ENCODE results near the gene IL13.
A peak's percentile ranks its signal among the peaks of the same experiment; 100 is the strongest.

The IL13 gene

GRCh38 chr5:132669455-132669820 lies 11.5 kb downstream of the IL13 start:
- H3K36me3 ChIP-seq (ENCODE audit: control insufficient read depth, insufficient read depth, low read length) = no peaks in the 10 kb centered on the region
- no peak overlapping the region for H3K4me3 ChIP-seq (replicated peaks; ENCODE audit: low read depth, low read length)
- TF ChIP-seq, protein P1, sequence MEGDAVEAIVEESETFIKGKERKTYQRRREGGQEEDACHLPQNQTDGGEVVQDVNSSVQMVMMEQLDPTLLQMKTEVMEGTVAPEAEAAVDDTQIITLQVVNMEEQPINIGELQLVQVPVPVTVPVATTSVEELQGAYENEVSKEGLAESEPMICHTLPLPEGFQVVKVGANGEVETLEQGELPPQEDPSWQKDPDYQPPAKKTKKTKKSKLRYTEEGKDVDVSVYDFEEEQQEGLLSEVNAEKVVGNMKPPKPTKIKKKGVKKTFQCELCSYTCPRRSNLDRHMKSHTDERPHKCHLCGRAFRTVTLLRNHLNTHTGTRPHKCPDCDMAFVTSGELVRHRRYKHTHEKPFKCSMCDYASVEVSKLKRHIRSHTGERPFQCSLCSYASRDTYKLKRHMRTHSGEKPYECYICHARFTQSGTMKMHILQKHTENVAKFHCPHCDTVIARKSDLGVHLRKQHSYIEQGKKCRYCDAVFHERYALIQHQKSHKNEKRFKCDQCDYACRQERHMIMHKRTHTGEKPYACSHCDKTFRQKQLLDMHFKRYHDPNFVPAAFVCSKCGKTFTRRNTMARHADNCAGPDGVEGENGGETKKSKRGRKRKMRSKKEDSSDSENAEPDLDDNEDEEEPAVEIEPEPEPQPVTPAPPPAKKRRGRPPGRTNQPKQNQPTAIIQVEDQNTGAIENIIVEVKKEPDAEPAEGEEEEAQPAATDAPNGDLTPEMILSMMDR (IDR thresholded peaks at IDR 0.05; ENCODE audit: insufficient read depth, low read length, poor library complexity, severe bottlenecking) = no peak
- DNase-seq (ENCODE audit: extremely low read depth, insufficient read length) = no peak
- no peaks in the 10 kb centered on the region for H3K27me3 ChIP-seq (replicated peaks; ENCODE audit: control insufficient read depth, insufficient read depth, low read length)

GRCh38 chr5:132669966-132670882 lies 12.3 kb downstream of the IL13 start:
- no peaks in the 10 kb centered on the region for H3K27me3 ChIP-seq (replicated peaks; ENCODE audit: control insufficient read depth, insufficient read depth, low read length)
- H3K4me3 ChIP-seq (replicated peaks; ENCODE audit: low read depth, low read length) = no peak overlapping the region
- H3K36me3 ChIP-seq (ENCODE audit: control insufficient read depth, insufficient read depth, low read length) = no peaks in the 10 kb centered on the region
- TF ChIP-seq, protein P1 (IDR thresholded peaks at IDR 0.05; ENCODE audit: insufficient read depth, low read length, poor library complexity, severe bottlenecking) = no peak
- no peak for DNase-seq (ENCODE audit: extremely low read depth, insufficient read length)

- TF ChIP-seq, protein P1 (IDR thresholded peaks at IDR 0.05; ENCODE audit: insufficient read depth, low read length, poor library complexity, severe bottlenecking) = no peak
- no peak for DNase-seq (ENCODE audit: extremely low read depth, insufficient read length)
- Histone ChIP-seq H3K4me3 (replicated peaks; ENCODE audit: low read depth, low read length) (no peak overlapping the region), H3K36me3 (ENCODE audit: control insufficient read depth, insufficient read depth, low read length) (no peaks in the 10 kb centered on the region), H3K27me3 (replicated peaks; ENCODE audit: control insufficient read depth, insufficient read depth, low read length) (no peaks in the 10 kb centered on the region)
Observed at GRCh38 chr5:132671000-132671399, 13.0 kb downstream of the IL13 start.

DNA sequence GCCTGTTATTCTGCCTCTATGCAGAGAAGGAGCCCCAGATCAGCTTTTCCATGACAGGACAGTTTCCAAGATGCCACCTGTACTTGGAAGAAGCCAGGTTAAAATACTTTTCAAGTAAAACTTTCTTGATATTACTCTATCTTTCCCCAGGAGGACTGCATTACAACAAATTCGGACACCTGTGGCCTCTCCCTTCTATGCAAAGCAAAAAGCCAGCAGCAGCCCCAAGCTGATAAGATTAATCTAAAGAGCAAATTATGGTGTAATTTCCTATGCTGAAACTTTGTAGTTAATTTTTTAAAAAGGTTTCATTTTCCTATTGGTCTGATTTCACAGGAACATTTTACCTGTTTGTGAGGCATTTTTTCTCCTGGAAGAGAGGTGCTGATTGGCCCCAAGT lies 15.5 kb downstream of the IL13 start:
- DNase-seq (ENCODE audit: extremely low read depth, insufficient read length) = no peak
- Histone ChIP-seq H3K36me3 (ENCODE audit: control insufficient read depth, insufficient read depth, low read length) (no peaks in the 10 kb centered on the region), H3K4me3 (replicated peaks; ENCODE audit: low read depth, low read length) (no peak overlapping the region), H3K27me3 (replicated peaks; ENCODE audit: control insufficient read depth, insufficient read depth, low read length) (no peaks in the 10 kb centered on the region)
- TF ChIP-seq, protein P1 (IDR thresholded peaks at IDR 0.05; ENCODE audit: insufficient read depth, low read length, poor library complexity, severe bottlenecking) = no peak

DNA sequence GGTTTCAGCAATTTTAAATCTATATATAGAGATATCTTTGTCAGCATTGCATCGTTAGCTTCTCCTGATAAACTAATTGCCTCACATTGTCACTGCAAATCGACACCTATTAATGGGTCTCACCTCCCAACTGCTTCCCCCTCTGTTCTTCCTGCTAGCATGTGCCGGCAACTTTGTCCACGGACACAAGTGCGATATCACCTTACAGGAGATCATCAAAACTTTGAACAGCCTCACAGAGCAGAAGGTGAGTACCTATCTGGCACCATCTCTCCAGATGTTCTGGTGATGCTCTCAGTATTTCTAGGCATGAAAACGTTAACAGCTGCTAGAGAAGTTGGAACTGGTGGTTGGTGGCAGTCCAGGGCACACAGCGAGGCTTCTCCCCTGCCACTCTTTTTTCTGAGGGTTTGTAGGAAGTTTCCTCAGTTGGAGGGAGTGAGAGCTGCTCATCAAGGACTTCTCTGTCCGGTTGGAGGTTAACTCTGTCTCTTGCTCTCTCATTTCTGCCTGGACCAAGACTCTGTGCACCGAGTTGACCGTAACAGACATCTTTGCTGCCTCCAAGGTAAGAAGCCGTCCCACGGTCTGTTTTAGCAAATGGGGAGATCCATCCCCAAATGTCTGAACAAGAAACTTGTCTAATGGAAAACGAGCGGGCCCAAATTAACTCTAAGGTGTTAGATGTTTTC lies 16.1 kb downstream of the IL13 start, which contains the start of gene IL4:
TSS of gene IL4 (plus strand) at position 51 of the 692 bp plus-strand sequence. CDS start at position 113, 62 bp downstream.
- TF ChIP-seq, protein P1 (IDR thresholded peaks at IDR 0.05; ENCODE audit: insufficient read depth, low read length, poor library complexity, severe bottlenecking) = no peak
- DNase-seq (ENCODE audit: extremely low read depth, insufficient read length) = no peak
- no peaks in the 10 kb centered on the region for H3K36me3 ChIP-seq (ENCODE audit: control insufficient read depth, insufficient read depth, low read length)
- H3K27me3 ChIP-seq (replicated peaks; ENCODE audit: control insufficient read depth, insufficient read depth, low read length) = no peaks in the 10 kb centered on the region
- peak within 1 kb of the TSS; percentile 61 for H3K4me3 ChIP-seq (replicated peaks; ENCODE audit: low read depth, low read length)
